Adrenal gland (tissue), 12 donors: ENCODE results near the gene MANEAL. TPM values are rescaled to one million over a fixed set of nuclear protein-coding genes. Genes with fewer than 3 reads are reported as not detected.

Experiments
- DNase-seq, 7 donors: peaks; one replicate each; pipeline ENCODE4 v3.0.0-alpha.2; 2019 to 2020
- H3K27ac ChIP-seq, 5 donors: fragments of 200-600 bp; sonication (generic) in 4 of 5; 1 replicate in 3 of 5; 2 replicates in 2 of 5; pipeline versions ENCODE4 v1.5.1 to v1.8.0; 2016 to 2020; ENCODE audit warnings: mild to moderate bottlenecking in 1 of 5
- H3K27me3 ChIP-seq: fragments of 200-600 bp; 2 replicates; pipeline ENCODE4 v1.8.0; 2021
- H3K36me3 ChIP-seq, 2 donors: fragments of 200-600 bp; replicated peaks in 1 of 2; 1 replicate in 1 of 2; 2 replicates in 1 of 2; pipeline versions ENCODE4 v1.5.1 to v1.8.0; 2018 to 2022
- H3K4me1 ChIP-seq, 2 donors: fragments of 200-600 bp; replicated peaks in 1 of 2; 1 replicate in 1 of 2; 2 replicates in 1 of 2; pipeline versions ENCODE4 v1.5.1 to v1.8.0; 2018 to 2021
- H3K4me3 ChIP-seq, 4 donors: fragments of 200-600 bp; sonication (generic) in 3 of 4; one replicate each; pipeline ENCODE4 v1.5.1; 2016 to 2018
- H3K9me3 ChIP-seq, 3 donors: fragments of 200-600 bp; sonication (generic) in 1 of 3; replicated peaks in 1 of 3; 1 replicate in 2 of 3; 2 replicates in 1 of 3; pipeline versions ENCODE4 v1.5.1 to v1.8.0; 2016 to 2021
- CTCF ChIP-seq, 6 experiments: fragments of 450-650 bp in 4 of 6; fragments of 200-600 bp in 2 of 6; sonication (generic) in 1 of 6; IDR thresholded peaks; 1 replicate in 5 of 6; 2 replicates in 1 of 6; pipeline versions ENCODE4 v1.5.1 to v1.8.0; 2016 to 2021; ENCODE audit warnings: antibody characterized with exemption in 6 of 6, mild to moderate bottlenecking in 2 of 6, moderate library complexity in 1 of 6
- POLR2A ChIP-seq, 2 donors: fragments of 450-650 bp; IDR thresholded peaks; one replicate each; pipeline ENCODE4 v1.6.1; 2017; ENCODE audit warnings: antibody characterized with exemption in 2 of 2, mild to moderate bottlenecking in 2 of 2, moderate library complexity in 1 of 2
- WGBS, 4 donors: extraction: QIAGEN DNeasy Blood & Tissue Kit in 2 of 4; methylation state at CpG; one replicate each; pipeline versions ENCODE4 v1.1.5 to v1.1.7; 2013 to 2017; 5-methylcytosine and 5-hydroxymethylcytosine counted together
- intact Hi-C, 2 donors: fragments of 100-400 bp; cut with DNase I; formaldehyde crosslinking; loops; one replicate each; pipeline versions ENCODE4 v1.14.1 to v1.15.0; 2022 to 2023
- polyA plus RNA-seq, 3 donors: library from polyadenylated mRNA; stranded (reverse); fragments of 200-250 nt in 2 of 3; fragments of 350-450 nt in 1 of 3; fragmentation: Illumina TruSeq in 1 of 3; extraction: RNeasy Lipid Tissue Mini Kit (QIAGEN cat#74804) in 1 of 3; gene quantifications; one replicate each; pipeline ENCODE4 v1.2.3, GENCODE V29; 2013 to 2014
- total RNA-seq, 9 donors: library from RNA; depleted of rRNA in 4 of 9; stranded (reverse); fragments of >200 nt in 4 of 9; fragments of 120-200 nt in 1 of 9; fragmentation: NEBNext Ultra II Directional in 1 of 9; extraction: Animal tissue kit (Norgen Biotek cat#: 25700) in 1 of 9; gene quantifications; one replicate each; pipeline versions ENCODE4 v1.1.0 to v1.2.4, GENCODE V29; 2013 to 2023
- donor health status: healthy with polysubstance abuse.
- donor health status: Bipolar disorder and iron deficiency.
- donor health status: DM: yes; HTN: yes; CAD: no.
- donor health status: DM: no; HTN: no; CAD: no.
- donor health status: DM: no; HTN: no; CAD: no.
- donor health status: DM: yes; HTN: yes; CAD: no.

Gene MANEAL
- total and polyA plus RNA-seq, 12 donors = 4.0 to 13.1 (median 8.3) TPM

- DNase-seq = peak; percentile 49 to 89 (median 64)
- no peaks in the 10 kb centered on the region for H3K27me3 ChIP-seq
- H3K27ac ChIP-seq = peak overlapping the region in 2 of 5 donors; percentile 24 to 27
- no peaks in the 10 kb centered on the region for H3K9me3 ChIP-seq
- H3K4me1 ChIP-seq = peaks cover 0 to 11% of the 10 kb centered on the region in 2 donors
- no peak for TF ChIP-seq POLR2A (IDR thresholded peaks at IDR 0.05)
- H3K4me3 ChIP-seq = no peak overlapping the region
- peaks cover 0 to 49% of the 10 kb centered on the region in 2 donors for H3K36me3 ChIP-seq
- 6 to 18% (median 16%) methylated on average over 2 of the region's 2 CpGs for WGBS, 4 donors
- intact Hi-C loops = no loop called here
Measured at GRCh38 chr1:37817481-37817880, 23.8 kb downstream of the MANEAL start.

GRCh38 chr1:37821481-37821880 lies 27.8 kb downstream of the MANEAL start:
- Histone ChIP-seq H3K27me3 (no peaks in the 10 kb centered on the region), H3K27ac (no peak overlapping the region), H3K4me3 (no peak overlapping the region), H3K9me3 (no peaks in the 10 kb centered on the region), H3K36me3 (peaks cover 0 to 47% of the 10 kb centered on the region in 2 donors), H3K4me1 (peaks cover 0 to 6% of the 10 kb centered on the region in 2 donors)
- TF ChIP-seq POLR2A (IDR thresholded peaks at IDR 0.05) (no peak), CTCF (IDR thresholded peaks at IDR 0.05) (no peak)
- no peak for DNase-seq
- 89 to 93% (median 91%) methylated on average over 2 of the region's 2 CpGs for WGBS, 4 donors
- intact Hi-C loops = no loop called here

DNA sequence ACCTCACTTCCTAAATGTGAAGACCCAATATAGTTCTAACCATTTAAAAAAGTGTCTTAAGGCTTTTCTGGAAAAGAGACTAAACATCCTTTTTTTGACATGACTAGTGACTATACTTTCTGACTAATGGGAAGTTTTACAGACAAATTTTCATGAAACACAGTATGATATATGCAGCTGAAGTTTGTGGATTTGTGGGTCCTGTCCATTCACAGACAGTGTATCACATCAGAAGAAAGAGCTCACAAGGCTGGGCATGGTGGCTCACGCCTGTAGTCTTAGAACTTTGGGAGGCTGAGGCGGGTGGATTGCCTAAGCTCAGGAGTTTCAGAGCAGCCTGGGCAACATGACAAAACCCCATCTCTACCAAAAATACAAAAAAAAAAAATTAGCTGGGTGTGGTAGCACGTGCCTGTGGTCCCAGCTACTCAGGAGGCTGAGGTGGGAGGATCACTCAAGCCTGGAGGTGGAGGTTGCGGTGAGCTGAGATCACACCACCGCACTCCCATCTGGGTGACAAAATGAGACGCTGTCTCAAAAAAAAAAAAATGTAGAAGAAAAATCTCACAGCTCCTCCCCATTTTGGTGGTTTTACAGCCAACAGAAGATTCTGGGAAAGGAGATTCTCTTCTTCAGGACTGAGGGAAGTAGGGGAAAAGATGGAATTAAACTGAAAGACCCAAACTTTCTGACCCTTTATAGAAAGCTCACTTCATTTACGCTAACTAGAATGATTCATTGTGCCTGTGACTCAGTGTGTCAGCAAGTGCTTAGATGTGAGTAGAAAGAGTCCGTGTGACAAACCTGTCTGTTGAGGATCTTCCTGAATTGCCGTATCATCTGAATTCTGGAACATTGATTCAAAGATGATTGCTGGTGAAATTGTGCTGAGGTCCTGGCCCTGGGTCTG lies 29.5 kb downstream of the MANEAL start:
- Histone ChIP-seq H3K27me3 (no peaks in the 10 kb centered on the region), H3K9me3 (no peaks in the 10 kb centered on the region), H3K36me3 (peaks cover 0 to 47% of the 10 kb centered on the region in 2 donors), H3K4me3 (no peak overlapping the region), H3K27ac (no peak overlapping the region), H3K4me1 (no peaks in the 10 kb centered on the region)
- DNase-seq = no peak
- WGBS, 4 donors = 88 to 92% (median 90%) methylated on average over 9 of the region's 9 CpGs
- intact Hi-C loops = no loop called here
- TF ChIP-seq CTCF (IDR thresholded peaks at IDR 0.05) (no peak), POLR2A (IDR thresholded peaks at IDR 0.05) (no peak)

DNA sequence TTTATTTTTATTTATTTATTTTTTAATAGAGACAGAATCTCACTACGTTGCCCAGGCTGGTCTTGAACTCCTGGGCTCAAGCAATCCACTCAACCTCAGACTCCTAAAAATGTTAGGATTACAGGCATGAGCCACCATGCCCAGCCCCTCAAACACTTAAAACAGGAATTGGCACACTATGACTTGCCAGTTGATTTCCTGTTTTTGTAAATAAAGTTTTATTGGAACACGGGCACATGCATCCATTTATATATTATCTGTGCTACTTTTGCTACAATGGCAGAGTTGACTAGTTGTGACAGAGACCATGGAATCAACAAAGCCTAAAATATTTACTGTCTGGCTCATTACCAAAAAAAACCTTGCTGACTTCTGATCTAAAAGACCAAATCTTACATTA lies 30.4 kb downstream of the MANEAL start:
- Histone ChIP-seq H3K36me3 (peaks cover 0 to 51% of the 10 kb centered on the region in 2 donors), H3K27me3 (no peaks in the 10 kb centered on the region), H3K4me3 (no peak overlapping the region), H3K9me3 (no peaks in the 10 kb centered on the region), H3K4me1 (no peaks in the 10 kb centered on the region), H3K27ac (no peak overlapping the region)
- TF ChIP-seq POLR2A (IDR thresholded peaks at IDR 0.05) (no peak), CTCF (IDR thresholded peaks at IDR 0.05) (no peak)
- DNase-seq = no peak
- WGBS, 4 donors = 87 to 95% (median 92%) methylated on average over 2 of the region's 2 CpGs
- intact Hi-C loops = no loop called here
